ENCODE data around the gene HORMAD2.
"Not testable (repeated sequence)": the region's sequence is repeated elsewhere in the genome, so short reads cannot be mapped to it uniquely, and the experiment has no call there.

Gene HORMAD2

DNA sequence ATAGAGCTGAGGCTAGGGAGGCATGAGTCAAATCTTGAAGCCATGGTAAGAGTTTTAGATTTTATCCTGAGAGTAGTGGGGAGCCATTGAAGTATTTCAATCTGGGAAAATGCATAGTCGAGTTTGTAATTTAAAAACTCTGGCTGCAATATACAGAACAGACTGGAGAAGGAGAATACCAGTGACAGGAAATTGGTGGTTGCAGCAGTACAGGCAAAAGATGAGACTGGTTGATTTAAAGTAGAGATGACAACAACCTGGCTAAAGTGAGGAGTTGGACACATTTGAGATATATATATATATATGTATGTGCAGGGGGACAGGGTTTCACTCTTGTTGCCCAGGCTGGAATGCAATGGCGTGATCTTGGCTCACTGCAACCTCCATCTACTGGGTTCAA, 6.2 kb downstream of the HORMAD2 start:
- Histone ChIP-seq H4K12ac (ENCODE audit: low read depth, low read length) (no peak overlapping the region), H4K8ac (ENCODE audit: low read depth, low read length) (no peak overlapping the region), H2BK12ac (ENCODE audit: low read length) (no peak overlapping the region), H3K27me3 (ENCODE audit: insufficient read depth, low read length) (no peaks in the 10 kb centered on the region), H3K14ac (ENCODE audit: low read length) (no peak overlapping the region), H2BK5ac (ENCODE audit: low read depth, low read length, poor library complexity) (no peak overlapping the region), H3K23ac (ENCODE audit: low read length) (no peak overlapping the region), H3K36me3 (ENCODE audit: control insufficient read depth in 1 of 2, insufficient read depth in 2 of 2, low read length in 2 of 2) (no peaks in the 10 kb centered on the region), H4K91ac (ENCODE audit: low read depth, low read length) (no peak overlapping the region), H3K9ac (ENCODE audit: low read length) (no peak overlapping the region), H3K4me1 (ENCODE audit: control insufficient read depth in 1 of 2, insufficient read depth in 2 of 2, low read length in 2 of 2) (no peaks in the 10 kb centered on the region), H3K18ac (ENCODE audit: low read length) (no peak overlapping the region), H3K4ac (ENCODE audit: low read depth, low read length) (no peak overlapping the region), H3K4me2 (ENCODE audit: low read length) (no peak overlapping the region), H2AFZ (ENCODE audit: insufficient read depth, low read length, poor library complexity) (no peak overlapping the region), H2AK5ac (ENCODE audit: low read length) (no peak overlapping the region), H3K27ac (ENCODE audit: low read depth, low read length) (no peak overlapping the region), H3K9me3 (ENCODE audit: insufficient read depth, low read depth, low read length) (no peaks in the 10 kb centered on the region), H3K79me1 (ENCODE audit: low read length) (no peaks in the 10 kb centered on the region), H2BK120ac (ENCODE audit: insufficient read depth, low read length, poor library complexity) (no peak overlapping the region), H3K79me2 (ENCODE audit: control insufficient read depth, insufficient read depth, low read length, poor library complexity) (no peaks in the 10 kb centered on the region), H3K4me3 (ENCODE audit: low read depth, low read length) (no peak overlapping the region)
- DNase-seq = no peak
- no CpG with 5 or more reads among the region's 2 CpGs for WGBS (ENCODE audit: extremely low coverage, insufficient coverage, insufficient read length)

DNA sequence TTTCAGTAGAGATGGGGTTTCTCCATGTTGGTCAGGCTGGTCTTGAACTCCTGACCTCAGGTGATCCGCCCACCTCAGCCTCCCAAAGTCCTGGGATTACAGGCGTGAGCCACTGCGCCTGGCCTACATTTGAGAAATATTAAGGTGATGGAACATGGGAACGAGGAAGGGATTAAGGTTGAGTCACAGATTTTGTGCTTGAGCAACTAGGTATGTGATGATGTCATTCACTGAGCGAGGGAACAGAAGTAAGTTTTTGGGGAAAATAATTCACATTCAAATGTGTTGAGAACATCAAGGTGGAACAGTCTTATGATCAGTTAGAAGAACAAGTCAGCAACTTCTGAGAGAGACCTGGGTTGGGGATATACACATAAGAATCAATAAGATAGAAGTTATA, 6.8 kb downstream of the HORMAD2 start:
- H3K4me3 ChIP-seq (ENCODE audit: low read depth, low read length); H3K36me3 ChIP-seq (ENCODE audit: control insufficient read depth in 1 of 2, insufficient read depth in 2 of 2, low read length in 2 of 2); H2BK120ac ChIP-seq (ENCODE audit: insufficient read depth, low read length, poor library complexity); H2BK5ac ChIP-seq (ENCODE audit: low read depth, low read length, poor library complexity); H3K18ac ChIP-seq (ENCODE audit: low read length); H3K23ac ChIP-seq (ENCODE audit: low read length); H3K79me2 ChIP-seq (ENCODE audit: control insufficient read depth, insufficient read depth, low read length, poor library complexity); H3K9ac ChIP-seq (ENCODE audit: low read length); H3K27me3 ChIP-seq (ENCODE audit: insufficient read depth, low read length); H2BK12ac ChIP-seq (ENCODE audit: low read length); H2AFZ ChIP-seq (ENCODE audit: insufficient read depth, low read length, poor library complexity); H2AK5ac ChIP-seq (ENCODE audit: low read length); H3K27ac ChIP-seq (ENCODE audit: low read depth, low read length); H3K4me2 ChIP-seq (ENCODE audit: low read length); H3K4me1 ChIP-seq (ENCODE audit: control insufficient read depth in 1 of 2, insufficient read depth in 2 of 2, low read length in 2 of 2); H4K91ac ChIP-seq (ENCODE audit: low read depth, low read length); H3K4ac ChIP-seq (ENCODE audit: low read depth, low read length); H4K12ac ChIP-seq (ENCODE audit: low read depth, low read length); H3K14ac ChIP-seq (ENCODE audit: low read length); H3K79me1 ChIP-seq (ENCODE audit: low read length); H4K8ac ChIP-seq (ENCODE audit: low read depth, low read length); H3K9me3 ChIP-seq (ENCODE audit: insufficient read depth, low read depth, low read length): not testable (repeated sequence)
- DNase-seq = peak; percentile 25 to 71
- WGBS (ENCODE audit: extremely low coverage, insufficient coverage, insufficient read length) = no CpG with 5 or more reads among the region's 5 CpGs

DNA sequence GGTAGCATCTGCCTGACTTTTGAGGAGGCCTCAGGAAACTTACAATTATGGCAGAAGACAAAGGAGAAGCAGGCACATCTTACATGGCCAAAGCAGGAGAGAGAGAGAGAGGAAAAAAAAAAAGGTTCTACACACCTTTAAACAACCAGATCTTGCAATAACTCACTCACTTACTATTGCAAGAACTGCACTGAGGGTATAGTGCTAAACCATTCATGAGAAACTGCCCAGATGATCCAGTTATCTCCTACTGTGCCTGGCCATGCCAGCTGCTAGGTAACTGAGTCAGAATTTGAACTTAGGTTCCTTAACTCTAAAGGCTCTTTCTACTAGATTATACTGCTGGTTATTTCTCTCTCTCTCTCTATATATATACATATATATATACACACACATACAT, 7.3 kb downstream of the HORMAD2 start:
- Histone ChIP-seq H3K4ac (ENCODE audit: low read depth, low read length) (no peak overlapping the region), H3K36me3 (ENCODE audit: control insufficient read depth in 1 of 2, insufficient read depth in 2 of 2, low read length in 2 of 2) (no peaks in the 10 kb centered on the region), H3K14ac (ENCODE audit: low read length) (no peak overlapping the region), H3K9me3 (ENCODE audit: insufficient read depth, low read depth, low read length) (no peaks in the 10 kb centered on the region), H3K79me1 (ENCODE audit: low read length) (no peaks in the 10 kb centered on the region), H3K23ac (ENCODE audit: low read length) (no peak overlapping the region), H3K4me2 (ENCODE audit: low read length) (no peak overlapping the region), H3K9ac (ENCODE audit: low read length) (no peak overlapping the region), H2AK5ac (ENCODE audit: low read length) (no peak overlapping the region), H4K8ac (ENCODE audit: low read depth, low read length) (no peak overlapping the region), H3K4me3 (ENCODE audit: low read depth, low read length) (no peak overlapping the region), H2BK12ac (ENCODE audit: low read length) (no peak overlapping the region), H3K79me2 (ENCODE audit: control insufficient read depth, insufficient read depth, low read length, poor library complexity) (no peaks in the 10 kb centered on the region), H4K91ac (ENCODE audit: low read depth, low read length) (no peak overlapping the region), H2BK120ac (ENCODE audit: insufficient read depth, low read length, poor library complexity) (no peak overlapping the region), H3K27me3 (ENCODE audit: insufficient read depth, low read length) (no peaks in the 10 kb centered on the region), H3K27ac (ENCODE audit: low read depth, low read length) (no peak overlapping the region), H2BK5ac (ENCODE audit: low read depth, low read length, poor library complexity) (no peak overlapping the region), H3K4me1 (ENCODE audit: control insufficient read depth in 1 of 2, insufficient read depth in 2 of 2, low read length in 2 of 2) (no peaks in the 10 kb centered on the region), H3K18ac (ENCODE audit: low read length) (no peak overlapping the region), H2AFZ (ENCODE audit: insufficient read depth, low read length, poor library complexity) (no peak overlapping the region), H4K12ac (ENCODE audit: low read depth, low read length) (no peak overlapping the region)
- no peak for DNase-seq

DNA sequence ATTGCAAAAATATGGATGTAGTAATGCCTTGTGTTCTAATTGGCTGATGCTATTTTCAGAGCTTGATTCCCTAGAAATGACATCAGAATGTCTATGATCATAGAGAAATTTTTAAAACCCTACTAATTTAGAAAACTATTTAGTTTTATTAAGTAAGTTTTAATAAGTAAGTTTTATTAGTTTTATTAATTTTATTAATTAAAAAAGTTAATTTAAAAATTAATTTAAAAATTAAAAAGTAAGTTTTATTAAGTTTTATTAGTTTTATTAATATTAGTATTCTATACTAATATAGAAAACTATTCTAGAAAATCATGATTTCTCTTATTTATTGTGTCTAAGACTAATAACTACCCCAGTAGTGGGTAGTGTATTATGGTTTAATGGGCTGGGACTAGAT, 8.2 kb downstream of the HORMAD2 start:
- Histone ChIP-seq H3K36me3 (ENCODE audit: control insufficient read depth in 1 of 2, insufficient read depth in 2 of 2, low read length in 2 of 2) (no peaks in the 10 kb centered on the region), H2BK120ac (ENCODE audit: insufficient read depth, low read length, poor library complexity) (no peak overlapping the region), H3K4me1 (ENCODE audit: control insufficient read depth in 1 of 2, insufficient read depth in 2 of 2, low read length in 2 of 2) (no peaks in the 10 kb centered on the region), H3K14ac (ENCODE audit: low read length) (no peak overlapping the region), H3K18ac (ENCODE audit: low read length) (no peak overlapping the region), H3K79me1 (ENCODE audit: low read length) (no peaks in the 10 kb centered on the region), H3K23ac (ENCODE audit: low read length) (no peak overlapping the region), H2AFZ (ENCODE audit: insufficient read depth, low read length, poor library complexity) (no peak overlapping the region), H3K4me2 (ENCODE audit: low read length) (no peak overlapping the region), H4K12ac (ENCODE audit: low read depth, low read length) (no peak overlapping the region), H3K27me3 (ENCODE audit: insufficient read depth, low read length) (no peaks in the 10 kb centered on the region), H4K8ac (ENCODE audit: low read depth, low read length) (no peak overlapping the region), H2BK5ac (ENCODE audit: low read depth, low read length, poor library complexity) (no peak overlapping the region), H2BK12ac (ENCODE audit: low read length) (no peak overlapping the region), H4K91ac (ENCODE audit: low read depth, low read length) (no peak overlapping the region), H3K9ac (ENCODE audit: low read length) (no peak overlapping the region), H2AK5ac (ENCODE audit: low read length) (no peak overlapping the region), H3K4ac (ENCODE audit: low read depth, low read length) (no peak overlapping the region), H3K9me3 (ENCODE audit: insufficient read depth, low read depth, low read length) (no peaks in the 10 kb centered on the region), H3K79me2 (ENCODE audit: control insufficient read depth, insufficient read depth, low read length, poor library complexity) (no peaks in the 10 kb centered on the region), H3K4me3 (ENCODE audit: low read depth, low read length) (no peak overlapping the region), H3K27ac (ENCODE audit: low read depth, low read length) (no peak overlapping the region)
- no peak for DNase-seq

DNA sequence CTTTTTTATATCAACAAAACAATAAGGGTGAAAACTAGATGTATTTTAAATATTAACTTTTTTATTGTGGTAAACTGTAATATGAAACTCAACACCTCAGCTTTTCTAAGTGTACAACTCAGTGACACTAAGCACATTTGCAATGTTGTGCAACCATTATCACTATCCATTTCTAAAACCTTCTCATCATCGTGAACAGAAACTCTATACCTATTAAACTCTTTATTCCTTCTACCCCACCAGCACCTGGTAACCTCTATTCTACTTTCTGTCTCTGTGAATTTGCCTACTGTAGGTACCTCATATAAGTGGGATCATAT, 9.4 kb downstream of the HORMAD2 start:
- Histone ChIP-seq H3K4me3 (ENCODE audit: low read depth, low read length) (no peak overlapping the region), H3K36me3 (ENCODE audit: control insufficient read depth in 1 of 2, insufficient read depth in 2 of 2, low read length in 2 of 2) (no peaks in the 10 kb centered on the region), H3K14ac (ENCODE audit: low read length) (no peak overlapping the region), H4K12ac (ENCODE audit: low read depth, low read length) (no peak overlapping the region), H3K27me3 (ENCODE audit: insufficient read depth, low read length) (no peaks in the 10 kb centered on the region), H3K9me3 (ENCODE audit: insufficient read depth, low read depth, low read length) (no peaks in the 10 kb centered on the region), H3K23ac (ENCODE audit: low read length) (no peak overlapping the region), H4K8ac (ENCODE audit: low read depth, low read length) (no peak overlapping the region), H3K4ac (ENCODE audit: low read depth, low read length) (no peak overlapping the region), H2BK12ac (ENCODE audit: low read length) (no peak overlapping the region), H4K91ac (ENCODE audit: low read depth, low read length) (no peak overlapping the region), H2AFZ (ENCODE audit: insufficient read depth, low read length, poor library complexity) (no peak overlapping the region), H2AK5ac (ENCODE audit: low read length) (no peak overlapping the region), H3K9ac (ENCODE audit: low read length) (no peak overlapping the region), H3K79me1 (ENCODE audit: low read length) (no peaks in the 10 kb centered on the region), H3K4me1 (ENCODE audit: control insufficient read depth in 1 of 2, insufficient read depth in 2 of 2, low read length in 2 of 2) (no peaks in the 10 kb centered on the region), H2BK5ac (ENCODE audit: low read depth, low read length, poor library complexity) (no peak overlapping the region), H2BK120ac (ENCODE audit: insufficient read depth, low read length, poor library complexity) (no peak overlapping the region), H3K18ac (ENCODE audit: low read length) (no peak overlapping the region), H3K4me2 (ENCODE audit: low read length) (no peak overlapping the region), H3K27ac (ENCODE audit: low read depth, low read length) (no peak overlapping the region), H3K79me2 (ENCODE audit: control insufficient read depth, insufficient read depth, low read length, poor library complexity) (no peaks in the 10 kb centered on the region)
- DNase-seq = no peak
- 100% methylated on average over 1 of the region's 1 CpG for WGBS (ENCODE audit: extremely low coverage, insufficient coverage, insufficient read length)

Measured in trophoblast cell (in vitro differentiated cells and primary cell).